HG03378 (cell line): ENCODE measurements around the gene KLF6.

ENCODE experiments used
- ATAC-seq: cut with Tn5 transposase; IDR thresholded peaks from one replicate; pipeline ENCODE4 v1.9.1; 2021; ENCODE audit warnings: mild to moderate bottlenecking, moderate library complexity; ENCODE audit not compliant: unreplicated experiment

KLF6 gene

DNA sequence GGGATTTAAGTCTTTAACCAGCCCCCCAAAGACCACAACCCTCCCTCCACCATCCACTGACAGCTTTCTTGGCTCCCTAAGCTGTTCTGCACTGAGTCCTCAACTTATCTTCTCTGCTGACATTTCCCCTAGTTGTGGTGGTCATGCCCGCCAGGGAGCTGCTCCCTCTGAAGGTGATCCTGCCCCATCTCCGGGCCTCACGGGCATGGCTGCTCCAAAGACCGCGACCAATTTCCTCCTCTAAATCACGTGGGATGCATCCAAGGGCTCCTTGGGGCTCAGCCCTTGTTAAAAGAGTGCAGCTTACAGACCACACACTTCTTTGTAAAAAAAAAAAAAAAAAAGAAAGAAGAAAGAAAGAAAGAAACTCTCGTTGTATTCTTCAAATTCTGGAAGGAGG is 27.1 kb upstream of the KLF6 start:
- ATAC-seq: no peak

GRCh38 chr10:3811291-3811870 is 26.4 kb upstream of the KLF6 start:
- ATAC-seq: peak; percentile 84

DNA sequence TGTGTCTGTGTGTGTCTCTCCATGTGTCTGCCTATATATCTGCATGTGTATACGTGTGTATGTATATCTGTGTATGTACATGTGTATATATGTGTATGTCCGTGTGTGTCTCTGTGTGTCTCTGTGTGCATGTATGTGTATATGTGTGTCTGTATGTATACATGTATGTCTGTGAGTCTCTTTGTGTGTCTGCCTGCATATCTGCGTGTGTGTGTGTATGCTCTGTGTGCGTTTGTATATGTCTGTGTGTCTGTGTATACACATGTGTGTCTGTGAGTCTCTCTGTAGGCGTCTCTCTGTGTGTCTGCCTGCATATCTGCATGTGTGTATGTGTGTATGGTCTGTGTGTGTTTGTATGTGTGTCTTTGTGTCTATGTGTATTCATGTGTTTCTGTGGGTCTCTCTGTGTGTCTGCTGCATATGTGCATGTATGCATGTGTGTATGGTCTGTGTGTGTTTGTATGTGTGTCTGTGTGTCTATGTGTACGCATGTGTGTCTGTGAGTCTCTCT is 23.7 kb upstream of the KLF6 start:
- ATAC-seq: no peak

GRCh38 chr10:3807928-3808496 is 23.0 kb upstream of the KLF6 start:
- no peak for ATAC-seq

DNA sequence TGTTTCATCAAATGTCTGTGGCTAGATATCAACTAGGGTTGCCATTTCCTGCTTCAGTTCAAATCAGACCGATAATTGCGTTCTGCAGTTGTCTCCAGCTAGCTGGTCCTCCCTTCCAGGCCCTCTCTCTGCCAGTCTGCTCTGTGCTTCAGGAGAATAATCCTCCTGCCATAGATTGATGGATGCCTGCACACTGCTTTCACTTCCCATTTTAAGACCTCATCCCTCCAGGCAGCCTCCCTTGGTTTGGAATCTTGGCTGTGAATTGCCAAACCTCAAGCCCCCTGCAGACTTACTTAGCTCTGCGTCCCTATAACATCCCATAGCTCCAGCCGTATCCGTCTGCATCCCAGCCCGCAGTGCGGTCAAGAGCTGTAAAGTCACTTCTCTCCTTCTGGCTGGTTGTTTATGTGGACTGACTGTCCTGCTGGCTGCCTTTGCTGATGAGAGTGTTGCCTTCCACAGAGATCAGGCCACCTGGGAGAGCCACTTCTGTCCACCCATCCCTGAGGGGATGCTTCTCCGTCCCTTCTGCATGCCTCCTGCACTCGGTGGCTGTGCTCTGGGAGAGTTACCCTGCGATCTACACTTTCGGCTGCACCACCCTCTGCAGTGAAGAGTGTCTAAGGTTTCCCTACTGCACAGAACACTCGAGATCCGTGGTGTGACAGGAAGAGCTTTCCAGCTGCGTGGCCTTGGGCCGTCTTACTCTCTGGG is 22.4 kb upstream of the KLF6 start:
- ATAC-seq: no peak

DNA sequence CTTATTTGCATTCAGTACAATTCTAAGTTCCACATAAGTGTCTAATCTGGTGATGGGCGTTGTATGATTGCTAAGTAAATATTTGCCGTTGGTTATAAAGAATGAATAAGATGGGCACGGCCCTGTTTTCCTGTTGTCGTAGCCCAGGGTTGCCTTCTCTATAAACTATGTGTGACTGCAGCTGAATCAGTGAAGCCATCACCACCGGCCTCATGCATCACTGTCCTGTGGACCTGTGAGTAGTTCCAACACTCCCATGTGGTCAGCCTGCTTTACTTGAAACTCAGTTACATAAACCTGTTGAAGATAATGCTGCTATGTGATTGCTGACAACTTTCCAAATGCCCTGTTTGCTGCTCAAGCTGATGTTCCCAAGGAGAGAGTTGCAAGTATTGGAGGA is 21.6 kb upstream of the KLF6 start:
- ATAC-seq: no peak

DNA sequence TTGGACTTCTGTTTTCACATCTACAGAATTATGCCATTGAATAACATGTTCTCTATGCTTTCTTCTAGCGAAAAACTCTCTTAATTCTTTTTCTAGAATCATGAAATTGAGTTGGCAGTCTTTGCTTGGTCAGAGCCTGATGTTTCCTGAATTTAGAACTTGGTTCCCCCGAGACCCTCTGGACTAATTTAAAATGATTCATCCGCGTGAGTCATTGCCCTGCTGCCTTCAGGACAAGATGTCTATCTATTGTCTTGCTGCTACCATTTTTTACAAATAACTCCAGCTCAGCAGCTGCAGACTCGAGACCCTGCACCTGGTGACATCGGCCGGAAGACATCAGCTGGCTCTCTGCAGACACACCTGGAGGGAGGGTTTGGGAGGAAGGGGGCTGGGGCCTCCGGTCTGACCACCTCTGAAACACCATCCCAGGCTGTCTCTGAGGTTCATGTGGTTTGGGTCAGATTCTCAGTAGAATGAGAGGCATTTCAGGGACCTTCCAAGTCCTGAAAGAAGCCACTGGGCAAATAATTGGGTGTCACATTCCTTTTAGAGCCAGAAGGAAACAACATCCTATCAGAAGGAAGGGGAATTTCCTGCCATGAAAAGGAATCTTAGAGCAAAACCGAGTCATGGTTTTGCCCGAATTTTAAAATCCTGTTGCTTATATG is 20.9 kb upstream of the KLF6 start:
- peak; percentile 28 for ATAC-seq

- peak; percentile 58 for ATAC-seq
These were observed 20.3 kb upstream of the KLF6 start for GRCh38 chr10:3805201-3805790.

- no peak for ATAC-seq
These were observed 19.1 kb upstream of the KLF6 start for GRCh38 chr10:3803927-3804741.

DNA sequence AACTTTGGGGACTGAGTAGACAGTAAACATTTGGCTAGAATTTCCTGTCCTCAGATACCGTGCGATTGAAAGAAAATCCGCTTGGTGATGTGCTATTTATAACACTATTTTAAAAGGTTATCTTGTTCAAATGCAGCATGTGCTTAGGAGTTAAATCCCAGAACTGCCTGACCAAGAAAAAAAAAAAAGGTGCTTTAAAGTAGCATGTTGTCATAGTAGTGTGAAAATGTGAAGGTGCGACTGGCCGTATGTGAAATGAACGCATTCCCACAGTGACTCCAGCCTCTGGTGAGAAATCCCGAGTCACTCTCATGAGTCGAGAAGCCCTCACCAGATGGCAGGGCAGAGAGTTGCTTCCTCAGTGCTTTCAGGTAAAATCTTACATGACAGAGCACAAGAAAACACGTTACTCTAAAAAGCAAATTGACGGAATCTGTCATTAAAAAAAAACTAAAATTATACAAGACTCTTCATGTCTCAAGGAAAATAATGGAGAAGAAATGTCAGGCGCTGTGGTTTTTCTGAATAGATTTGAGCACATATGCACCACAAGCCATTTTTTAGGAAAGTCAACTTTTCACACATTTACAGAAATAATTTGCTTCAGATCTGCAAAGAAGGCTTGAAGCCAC is 18.4 kb upstream of the KLF6 start:
- no peak for ATAC-seq

DNA sequence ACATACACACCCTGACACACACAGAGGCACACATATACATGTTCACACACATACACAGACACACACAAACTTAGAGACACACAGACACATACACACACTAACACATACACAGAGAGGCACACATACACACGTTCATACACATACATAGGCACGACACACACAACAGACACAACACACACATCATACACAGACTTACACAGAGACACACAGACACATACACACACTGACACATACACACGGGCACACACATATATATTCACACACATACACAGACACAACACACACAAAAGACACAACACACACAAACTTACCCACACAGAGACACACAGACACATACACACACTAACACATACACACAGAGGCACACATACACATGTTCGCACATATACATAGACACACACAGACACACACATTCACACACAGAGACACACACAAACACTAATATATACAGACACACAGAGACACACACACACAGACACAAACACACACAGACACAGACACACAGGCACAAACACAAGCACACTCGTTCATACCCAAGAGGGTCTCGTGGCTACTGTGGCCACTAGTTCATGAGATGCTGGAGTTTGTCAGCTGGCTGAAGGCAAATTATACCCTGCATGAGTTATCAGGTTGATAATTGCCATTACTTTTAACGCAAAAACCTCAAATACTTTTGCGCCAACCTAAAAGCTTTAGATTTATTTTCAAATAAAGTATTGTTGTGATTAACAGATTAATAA is 17.7 kb upstream of the KLF6 start:
- ATAC-seq: no peak

- no peak for ATAC-seq
These were observed 16.7 kb upstream of the KLF6 start for GRCh38 chr10:3801558-3802192.

- no peak for ATAC-seq
These were observed 15.6 kb upstream of the KLF6 start for GRCh38 chr10:3800586-3800985.

GRCh38 chr10:3797750-3798149 is 12.7 kb upstream of the KLF6 start:
- ATAC-seq: no peak

GRCh38 chr10:3793553-3793952 is 8.5 kb upstream of the KLF6 start:
- ATAC-seq: no peak

- no peak for ATAC-seq
These were observed 7.8 kb upstream of the KLF6 start for GRCh38 chr10:3792710-3793219.

GRCh38 chr10:3791974-3792633 is 7.1 kb upstream of the KLF6 start:
- ATAC-seq: no peak

GRCh38 chr10:3790858-3791257 is 5.8 kb upstream of the KLF6 start:
- no peak for ATAC-seq
